ENCODE data around the gene CTSD. TPM values are rescaled to one million over a fixed set of nuclear protein-coding genes. Genes with fewer than 3 reads are reported as not detected.

Gene CTSD
- total RNA-seq, 2 experiments from 2014 or later: 31.7 to 44.1 TPM

DNA sequence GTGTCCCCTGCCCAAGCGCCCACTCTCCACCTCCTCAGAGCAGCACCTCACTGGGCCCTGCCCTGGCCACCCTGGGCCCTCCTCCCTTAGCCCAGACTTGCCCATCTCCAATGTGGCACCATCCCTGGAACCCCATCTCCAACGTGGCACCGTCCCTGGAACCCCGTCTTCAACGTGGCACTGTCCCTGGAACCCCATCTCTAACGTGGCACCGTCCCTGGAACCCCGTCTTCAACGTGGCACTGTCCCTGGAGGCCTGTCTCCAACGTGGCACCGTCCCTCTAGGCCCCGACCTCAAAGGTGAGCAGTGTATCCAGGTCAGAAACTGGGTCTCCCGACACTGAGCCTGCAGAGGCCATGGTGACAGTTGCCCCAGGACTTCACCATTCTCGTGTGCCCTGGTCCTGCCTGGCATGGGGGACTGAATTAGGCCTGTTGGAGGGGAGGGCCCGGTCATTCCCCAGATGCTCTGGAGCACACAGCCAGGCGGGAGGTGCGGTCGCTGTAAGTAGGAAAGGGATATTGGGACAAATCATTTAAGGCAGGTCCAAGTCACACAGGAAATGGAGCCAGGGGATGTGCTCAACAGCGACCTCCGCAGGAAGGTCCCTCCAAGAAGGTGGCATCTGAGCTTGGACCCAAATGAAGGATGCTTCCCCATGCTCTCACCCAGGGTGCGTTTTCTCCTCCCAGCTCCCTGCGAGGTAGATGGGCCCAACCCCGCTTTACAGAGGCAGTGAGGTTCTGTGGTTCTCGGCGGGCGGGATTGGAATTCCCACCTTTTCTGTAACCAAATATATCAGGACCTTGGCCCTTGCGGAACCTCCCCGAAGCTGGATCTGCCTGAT is 2.4 kb upstream of the CTSD start:
- CTCF ChIA-PET (ENCODE audit: unreplicated experiment): no interaction called here

DNA sequence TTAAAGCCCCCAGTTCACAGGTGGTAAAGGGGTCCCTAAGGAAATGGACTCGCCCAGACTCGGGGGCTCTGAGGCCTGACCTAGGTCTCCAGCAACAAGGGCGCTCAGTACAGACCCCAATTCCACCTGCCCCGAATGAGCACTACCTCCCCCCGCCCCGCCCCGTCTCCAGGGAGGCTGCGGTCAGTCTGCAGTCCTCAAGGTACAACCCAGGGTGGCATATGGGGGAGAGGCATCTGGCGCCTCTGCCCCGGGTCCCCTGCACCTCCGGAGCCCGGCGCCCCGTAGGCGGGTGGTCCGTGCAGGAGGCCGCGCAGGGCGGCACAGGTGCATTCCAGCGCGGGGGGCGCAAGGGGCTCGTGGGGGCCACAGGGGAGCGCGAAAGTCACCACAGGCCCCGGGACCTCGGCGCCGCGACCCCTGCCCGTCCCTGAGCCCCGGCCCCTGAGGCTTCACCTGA is 361 bp downstream of the CTSD start:
- Histone ChIP-seq H3K4me2 (ENCODE audit: low read length) (peak overlapping the region; percentile 82), H3K9me3 (ENCODE audit: low read length) (no peaks in the 10 kb centered on the region), H3K4me1 (ENCODE audit: insufficient read depth, low read length, poor library complexity, severe bottlenecking) (peaks cover 15% of the 10 kb centered on the region), H3K79me2 (ENCODE audit: insufficient read depth, low read depth, low read length) (no peaks in the 10 kb centered on the region), H3K4me3 (ENCODE audit: low read depth, low read length, poor library complexity, severe bottlenecking) (peak overlapping the region; percentile 99), H3K9me2 (ENCODE audit: insufficient read depth, low read length) (no peaks in the 10 kb centered on the region), H3K36me3 (ENCODE audit: insufficient read depth, low read length) (no peaks in the 10 kb centered on the region), H2AFZ (ENCODE audit: low read length) (peak overlapping the region; percentile 89), H3K27ac (ENCODE audit: low read depth, low read length, poor library complexity, severe bottlenecking) (no peak overlapping the region), H4K20me1 (ENCODE audit: insufficient read depth, low read length) (no peaks in the 10 kb centered on the region)
- CTCF ChIA-PET (ENCODE audit: unreplicated experiment): interaction anchor here (0.6 kb wide), 1 partner anchor 251 kb away, joined by 8 read pairs; no protein-coding TSS in a partner anchor
- peak; percentile 6 for DNase-seq (ENCODE audit: low spot score)
- BruUV-seq (replicated peaks): no TSS peak
- intact Hi-C loops (cut with micrococcal nuclease; ENCODE audit: unreplicated experiment): no loop called here
- TF ChIP-seq, protein P1, sequence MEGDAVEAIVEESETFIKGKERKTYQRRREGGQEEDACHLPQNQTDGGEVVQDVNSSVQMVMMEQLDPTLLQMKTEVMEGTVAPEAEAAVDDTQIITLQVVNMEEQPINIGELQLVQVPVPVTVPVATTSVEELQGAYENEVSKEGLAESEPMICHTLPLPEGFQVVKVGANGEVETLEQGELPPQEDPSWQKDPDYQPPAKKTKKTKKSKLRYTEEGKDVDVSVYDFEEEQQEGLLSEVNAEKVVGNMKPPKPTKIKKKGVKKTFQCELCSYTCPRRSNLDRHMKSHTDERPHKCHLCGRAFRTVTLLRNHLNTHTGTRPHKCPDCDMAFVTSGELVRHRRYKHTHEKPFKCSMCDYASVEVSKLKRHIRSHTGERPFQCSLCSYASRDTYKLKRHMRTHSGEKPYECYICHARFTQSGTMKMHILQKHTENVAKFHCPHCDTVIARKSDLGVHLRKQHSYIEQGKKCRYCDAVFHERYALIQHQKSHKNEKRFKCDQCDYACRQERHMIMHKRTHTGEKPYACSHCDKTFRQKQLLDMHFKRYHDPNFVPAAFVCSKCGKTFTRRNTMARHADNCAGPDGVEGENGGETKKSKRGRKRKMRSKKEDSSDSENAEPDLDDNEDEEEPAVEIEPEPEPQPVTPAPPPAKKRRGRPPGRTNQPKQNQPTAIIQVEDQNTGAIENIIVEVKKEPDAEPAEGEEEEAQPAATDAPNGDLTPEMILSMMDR (conservative IDR thresholded peaks at IDR 0.05; ENCODE audit: low read length): no peak
- no peak for TF ChIP-seq EZH2phosphoT487 (IDR thresholded peaks at IDR 0.05; ENCODE audit: borderline replicate concordance, low read depth, low read length)
- POLR2A ChIA-PET: no interaction called here

More for the DNA sequence above, 2.4 kb upstream of the CTSD start:
- H3K27ac ChIP-seq (ENCODE audit: low read depth, low read length, poor library complexity, severe bottlenecking): no peak overlapping the region
- peaks cover 15% of the 10 kb centered on the region for H3K4me1 ChIP-seq (ENCODE audit: insufficient read depth, low read length, poor library complexity, severe bottlenecking)
- no peaks in the 10 kb centered on the region for H3K9me2 ChIP-seq (ENCODE audit: insufficient read depth, low read length)
- POLR2A ChIA-PET: no interaction called here
- H3K4me2 ChIP-seq (ENCODE audit: low read length): no peak overlapping the region
- no peaks in the 10 kb centered on the region for H4K20me1 ChIP-seq (ENCODE audit: insufficient read depth, low read length)
- no TSS peak for BruUV-seq (replicated peaks)
- H2AFZ ChIP-seq (ENCODE audit: low read length): no peak overlapping the region
- no peaks in the 10 kb centered on the region for H3K79me2 ChIP-seq (ENCODE audit: insufficient read depth, low read depth, low read length)
- no peak for DNase-seq (ENCODE audit: low spot score)
- no peaks in the 10 kb centered on the region for H3K9me3 ChIP-seq (ENCODE audit: low read length)
- TF ChIP-seq, protein P1 (conservative IDR thresholded peaks at IDR 0.05; ENCODE audit: low read length): no peak
- TF ChIP-seq EZH2phosphoT487 (IDR thresholded peaks at IDR 0.05; ENCODE audit: borderline replicate concordance, low read depth, low read length): no peak
- H3K36me3 ChIP-seq (ENCODE audit: insufficient read depth, low read length): no peaks in the 10 kb centered on the region
- H3K4me3 ChIP-seq (ENCODE audit: low read depth, low read length, poor library complexity, severe bottlenecking): no peak overlapping the region
- intact Hi-C loops (cut with micrococcal nuclease; ENCODE audit: unreplicated experiment): no loop called here

All from OCI-LY7 (cell line).